GM12801 (cell line): ENCODE measurements around the gene PLAAT5.

ENCODE experiments used
- TF ChIP-seq, protein P1 (sequence below): IDR thresholded peaks from one replicate; pipeline ENCODE4 v1.5.1; 2011; ENCODE audit warnings: control low read depth; ENCODE audit not compliant: insufficient read length; ENCODE audit errors: extremely low read depth

PLAAT5 gene

DNA sequence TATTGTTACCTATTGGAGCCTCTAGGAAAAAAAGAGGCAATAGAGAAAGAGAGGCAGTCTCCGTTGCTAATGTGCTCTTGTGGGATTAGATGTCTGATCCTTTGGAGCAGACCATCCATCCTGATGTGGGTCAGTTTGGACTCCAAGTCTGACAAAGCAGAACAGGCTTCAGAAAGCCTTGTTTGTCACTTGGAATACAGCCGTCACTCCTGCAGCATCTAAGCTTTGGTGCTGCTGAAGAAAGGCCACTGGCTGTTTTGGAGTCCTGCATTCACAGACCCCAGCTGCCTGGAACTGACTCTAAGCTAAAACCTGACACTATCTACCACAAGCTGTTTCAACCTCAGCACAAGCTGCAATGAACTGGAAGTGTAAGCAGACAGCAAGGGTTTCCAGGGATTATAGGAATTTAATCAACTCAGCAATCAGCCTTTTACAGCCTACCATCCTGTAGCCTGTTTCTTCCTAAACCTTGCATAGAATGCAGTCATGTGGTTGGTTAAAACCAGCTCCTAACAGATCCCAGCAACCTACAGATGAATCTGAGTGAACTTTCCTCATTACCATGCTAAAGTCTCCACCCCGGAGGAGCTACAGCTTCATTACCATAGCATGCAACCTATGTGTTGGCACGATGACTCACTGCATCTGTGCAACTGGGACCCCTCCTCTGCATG lies 42.0 kb upstream of the PLAAT5 start:
- TF ChIP-seq, protein P1, sequence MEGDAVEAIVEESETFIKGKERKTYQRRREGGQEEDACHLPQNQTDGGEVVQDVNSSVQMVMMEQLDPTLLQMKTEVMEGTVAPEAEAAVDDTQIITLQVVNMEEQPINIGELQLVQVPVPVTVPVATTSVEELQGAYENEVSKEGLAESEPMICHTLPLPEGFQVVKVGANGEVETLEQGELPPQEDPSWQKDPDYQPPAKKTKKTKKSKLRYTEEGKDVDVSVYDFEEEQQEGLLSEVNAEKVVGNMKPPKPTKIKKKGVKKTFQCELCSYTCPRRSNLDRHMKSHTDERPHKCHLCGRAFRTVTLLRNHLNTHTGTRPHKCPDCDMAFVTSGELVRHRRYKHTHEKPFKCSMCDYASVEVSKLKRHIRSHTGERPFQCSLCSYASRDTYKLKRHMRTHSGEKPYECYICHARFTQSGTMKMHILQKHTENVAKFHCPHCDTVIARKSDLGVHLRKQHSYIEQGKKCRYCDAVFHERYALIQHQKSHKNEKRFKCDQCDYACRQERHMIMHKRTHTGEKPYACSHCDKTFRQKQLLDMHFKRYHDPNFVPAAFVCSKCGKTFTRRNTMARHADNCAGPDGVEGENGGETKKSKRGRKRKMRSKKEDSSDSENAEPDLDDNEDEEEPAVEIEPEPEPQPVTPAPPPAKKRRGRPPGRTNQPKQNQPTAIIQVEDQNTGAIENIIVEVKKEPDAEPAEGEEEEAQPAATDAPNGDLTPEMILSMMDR = no peak

DNA sequence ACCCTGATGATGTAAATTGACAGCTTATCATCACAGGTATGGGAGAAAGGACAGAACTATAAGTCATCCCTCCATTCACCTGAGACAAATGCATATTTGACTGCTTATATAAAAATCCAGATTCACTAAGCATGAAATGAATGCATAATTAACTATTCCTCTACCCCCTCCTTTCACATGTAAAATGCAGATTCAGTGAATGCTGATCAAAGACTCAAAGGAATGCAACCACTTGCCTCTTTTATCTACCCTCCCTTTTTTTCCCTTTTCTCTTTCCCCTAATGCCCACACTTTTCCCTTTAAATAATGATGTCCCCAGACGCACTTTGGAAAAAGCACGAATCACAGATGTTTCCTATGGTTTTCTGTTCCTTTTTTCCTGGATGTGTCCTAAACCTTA lies 41.1 kb upstream of the PLAAT5 start:
- TF ChIP-seq, protein P1 = no peak

DNA sequence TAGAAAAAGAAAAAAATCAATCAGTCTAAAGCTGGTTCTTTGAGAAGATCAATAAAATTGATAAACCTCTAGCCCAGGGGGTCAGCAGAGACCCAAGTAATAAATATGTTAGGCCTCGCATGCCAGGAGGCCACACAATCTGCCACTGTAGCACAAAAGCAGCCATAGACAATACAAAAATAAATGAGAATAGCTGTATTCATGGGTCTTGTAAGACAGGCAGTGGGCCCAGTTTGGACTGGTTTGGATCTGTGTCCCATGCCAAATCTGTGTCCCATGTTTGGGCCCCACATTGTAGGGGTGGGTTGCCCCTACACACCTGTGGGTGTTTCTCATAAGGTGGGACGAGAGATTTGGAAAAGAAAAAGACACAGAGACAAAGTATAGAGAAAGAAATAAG lies 39.1 kb upstream of the PLAAT5 start:
- TF ChIP-seq, protein P1 = no peak

DNA sequence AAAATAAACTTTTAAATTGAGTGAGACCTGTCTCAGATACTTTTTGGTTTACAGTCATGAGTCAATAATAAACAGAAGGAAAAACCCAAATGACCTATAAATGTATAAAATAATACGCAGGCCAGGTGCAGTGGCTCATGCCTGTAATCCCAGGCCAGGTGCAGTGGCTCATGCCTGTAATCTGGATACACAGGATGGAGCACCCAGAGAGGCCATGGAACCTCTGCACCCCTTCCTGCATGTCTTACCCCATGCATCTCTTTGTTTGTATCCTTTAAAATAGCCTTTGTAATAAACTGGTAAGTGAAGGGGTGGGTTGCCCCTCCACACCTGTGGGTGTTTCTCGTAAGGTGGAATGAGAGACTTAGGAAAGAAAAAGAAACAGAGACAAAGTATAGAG lies 36.7 kb upstream of the PLAAT5 start:
- TF ChIP-seq, protein P1 = no peak

DNA sequence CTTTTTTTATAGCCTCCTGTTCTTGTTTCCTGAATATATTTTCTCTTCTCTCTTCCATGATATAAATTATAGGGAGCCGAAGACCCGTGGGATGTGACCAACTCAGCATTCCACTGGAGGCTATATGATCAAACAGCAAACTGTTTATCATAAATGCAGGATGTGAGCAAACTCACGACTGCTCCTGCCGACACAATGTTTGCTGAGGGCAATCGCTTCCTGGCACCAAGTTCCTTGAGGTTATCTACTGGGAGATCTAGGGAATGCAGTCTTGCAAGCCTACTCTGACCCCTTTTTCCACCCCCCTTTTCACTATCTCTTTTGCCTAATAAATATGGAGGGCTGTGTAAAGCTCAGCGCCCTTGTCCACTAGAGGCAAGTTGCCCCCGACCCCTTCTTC lies 32.2 kb upstream of the PLAAT5 start:
- TF ChIP-seq, protein P1 = no peak

DNA sequence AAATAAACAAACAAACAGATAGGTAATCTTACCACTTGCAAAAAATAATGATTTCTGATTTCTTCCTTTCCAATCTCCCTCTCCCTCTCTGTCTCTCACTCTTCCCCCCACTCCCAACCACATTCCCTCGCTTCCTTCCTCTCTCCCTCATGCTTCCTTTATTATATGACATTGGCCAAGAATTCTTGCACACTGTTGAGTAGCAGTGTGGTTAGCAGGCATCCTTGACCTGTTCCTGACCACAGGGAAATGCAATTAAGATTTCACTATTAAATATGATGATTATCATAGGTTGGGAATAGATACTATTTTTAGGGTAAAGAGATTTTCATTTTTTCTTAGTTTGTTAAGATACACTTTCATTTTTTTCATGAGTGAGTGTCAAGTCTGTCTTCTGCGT lies 30.9 kb upstream of the PLAAT5 start:
- TF ChIP-seq, protein P1 = no peak

DNA sequence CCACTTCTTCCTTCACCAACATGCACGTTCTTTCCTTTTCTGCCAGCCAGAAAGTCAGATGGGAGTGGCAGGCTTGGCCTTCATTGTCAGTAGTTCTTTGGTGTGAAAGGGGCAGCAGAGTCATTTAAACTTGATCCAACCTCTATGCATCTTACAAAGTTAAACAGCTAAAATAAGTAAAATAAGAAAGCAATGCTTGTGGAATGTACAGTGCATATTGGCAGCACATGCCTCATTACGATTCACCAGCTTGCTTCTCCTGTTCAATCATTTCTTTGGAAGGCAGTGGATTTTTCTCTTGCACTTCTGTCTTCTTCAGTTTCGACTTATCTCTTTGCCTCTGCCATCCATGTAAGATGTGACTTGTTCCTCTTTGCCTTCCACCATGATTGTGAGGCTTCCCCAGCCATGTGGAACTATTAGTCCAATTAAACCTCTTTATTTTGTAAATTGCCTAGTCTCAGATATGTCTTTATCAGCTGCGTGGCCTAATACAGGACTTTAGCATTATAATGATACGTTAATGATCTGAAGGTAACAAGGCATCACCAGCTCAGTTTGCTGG lies 29.7 kb upstream of the PLAAT5 start:
- TF ChIP-seq, protein P1 = no peak
